Ramos (cell line): Measurements from ENCODE around the gene MACO1.
"Not testable (repeated sequence)": the region's sequence is repeated elsewhere in the genome, so short reads cannot be mapped to it uniquely, and the experiment has no call there.

Source experiments
- in situ Hi-C: fragments of 300-500 bp; cut with MboI; formaldehyde crosslinking; loops from one replicate; pipeline ENCODE4 v1.14.3; 2022; ENCODE audit warnings: low sequenced_read_pairs; ENCODE audit not compliant: unreplicated experiment

Gene MACO1

GRCh38 chr1:25447547-25447946, 16.9 kb downstream of the MACO1 start:
- in situ Hi-C loops = no loop called here

DNA sequence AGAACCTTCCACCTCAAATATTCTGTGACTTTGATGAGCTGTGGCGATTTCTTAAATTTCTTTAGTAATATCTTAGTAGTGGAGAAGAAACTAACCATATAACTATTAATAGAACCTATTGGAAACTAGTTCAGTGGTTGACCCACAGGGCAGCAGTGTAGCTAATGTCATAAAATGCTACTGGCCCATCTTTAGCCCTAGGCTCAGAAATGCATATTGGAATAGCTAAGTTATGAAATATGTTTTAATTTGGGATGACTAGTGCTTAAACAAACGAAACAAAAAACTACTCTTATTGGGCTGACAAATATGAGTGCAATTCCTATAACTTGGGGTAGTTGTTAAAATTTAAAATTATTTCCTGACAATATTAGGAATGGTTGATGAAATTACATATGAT, 20.2 kb downstream of the MACO1 start:
- in situ Hi-C loops = no loop called here

GRCh38 chr1:25451908-25452307, 21.2 kb downstream of the MACO1 start:
- in situ Hi-C loops = no loop called here

DNA sequence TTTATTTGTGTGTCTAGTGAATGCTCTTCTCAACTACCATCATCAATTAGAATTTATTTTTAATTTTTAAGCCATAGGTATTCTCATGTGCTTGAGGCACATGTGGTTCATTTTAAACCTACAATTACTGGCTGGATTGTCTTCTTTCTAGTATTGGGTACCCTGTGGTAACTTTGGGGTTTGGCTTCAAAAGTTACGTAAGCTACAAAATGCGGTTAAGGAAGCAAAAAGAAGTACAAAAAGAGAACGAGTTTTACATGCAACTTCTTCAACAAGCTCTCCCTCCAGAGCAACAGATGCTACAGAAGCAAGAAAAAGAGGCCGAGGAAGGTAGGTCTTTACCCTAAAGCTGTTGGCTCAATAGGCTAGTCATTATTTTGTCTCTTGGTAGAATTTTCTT, 25.8 kb downstream of the MACO1 start:
- in situ Hi-C loops = no loop called here

- in situ Hi-C loops = no loop called here
Measured at GRCh38 chr1:25458541-25459298, 28.0 kb downstream of the MACO1 start.

GRCh38 chr1:25460020-25460419, 29.3 kb downstream of the MACO1 start:
- in situ Hi-C loops = no loop called here

GRCh38 chr1:25460816-25461215, 30.1 kb downstream of the MACO1 start:
- in situ Hi-C loops = not testable (repeated sequence)

GRCh38 chr1:25461849-25462248, 31.2 kb downstream of the MACO1 start:
- in situ Hi-C loops = no loop called here

GRCh38 chr1:25462732-25463131, 32.0 kb downstream of the MACO1 start:
- in situ Hi-C loops = no loop called here

- in situ Hi-C loops = no loop called here
Measured at GRCh38 chr1:25467193-25467592, 36.5 kb downstream of the MACO1 start.

DNA sequence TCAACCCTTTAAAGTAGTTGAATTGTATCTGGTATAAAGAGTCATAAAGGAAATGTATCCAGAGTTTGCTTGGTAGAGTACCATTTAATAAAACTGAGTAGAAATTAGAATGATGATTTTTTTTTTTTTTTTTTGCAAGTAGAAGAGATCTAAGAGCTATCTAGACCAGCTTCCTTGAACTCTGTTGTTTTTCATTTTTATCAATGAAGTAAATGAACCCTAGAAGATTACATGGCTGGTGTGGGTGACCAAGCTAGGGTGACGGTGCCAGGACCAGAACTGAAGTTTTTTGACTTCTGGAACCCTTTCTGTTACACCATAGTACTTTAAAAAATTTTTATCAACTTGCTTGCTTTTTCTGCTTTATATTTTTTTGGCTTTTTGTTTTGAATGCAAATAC, 36.9 kb downstream of the MACO1 start:
- in situ Hi-C loops = no loop called here

DNA sequence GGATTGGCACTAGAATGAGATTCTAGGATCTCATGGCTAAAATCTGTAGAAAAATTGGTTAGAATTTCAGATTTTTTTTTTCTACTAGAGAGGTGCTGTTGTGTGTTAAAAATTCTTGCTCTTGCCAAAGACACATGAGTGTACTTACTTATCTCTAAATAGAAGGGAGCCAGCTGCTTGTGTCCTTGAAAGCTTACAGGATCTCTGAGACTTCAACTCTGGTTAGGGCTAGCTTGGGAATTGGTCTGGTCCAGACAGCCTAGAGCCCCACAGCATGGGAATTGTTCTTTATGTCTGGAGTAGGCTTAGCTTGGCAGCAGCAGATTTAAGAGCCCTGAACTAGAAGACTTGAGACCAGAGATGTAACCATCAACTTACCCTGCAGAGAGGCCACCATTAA, 37.3 kb downstream of the MACO1 start:
- in situ Hi-C loops = no loop called here

DNA sequence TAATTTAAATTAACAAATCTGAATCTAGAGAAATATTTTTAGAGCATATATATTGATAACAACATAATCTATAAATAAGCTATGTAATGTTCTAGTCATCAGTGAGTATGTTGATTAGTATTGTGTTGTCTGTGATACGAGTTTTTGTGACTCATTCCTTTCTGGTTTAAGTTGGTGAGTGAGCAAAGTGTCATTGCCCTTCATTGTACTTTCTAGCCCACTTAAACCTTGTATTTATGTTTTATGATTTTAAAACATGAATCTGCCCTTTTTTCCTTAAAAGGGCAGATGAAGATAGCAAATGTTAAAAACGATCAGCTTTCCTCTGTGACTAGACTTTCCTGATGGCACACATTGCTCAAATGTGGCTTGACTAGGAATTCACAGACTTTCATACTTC, 38.5 kb downstream of the MACO1 start:
- in situ Hi-C loops = no loop called here

GRCh38 chr1:25472471-25472870, 41.8 kb downstream of the MACO1 start:
- in situ Hi-C loops = no loop called here

- in situ Hi-C loops = no loop called here
Measured at GRCh38 chr1:25473653-25474225, 43.0 kb downstream of the MACO1 start.

GRCh38 chr1:25474439-25475047, 43.8 kb downstream of the MACO1 start:
- in situ Hi-C loops = no loop called here

GRCh38 chr1:25476186-25477097, 45.7 kb downstream of the MACO1 start:
- in situ Hi-C loops = no loop called here

GRCh38 chr1:25477448-25478034, 46.8 kb downstream of the MACO1 start:
- in situ Hi-C loops = no loop called here

GRCh38 chr1:25478633-25479032, 47.9 kb downstream of the MACO1 start:
- in situ Hi-C loops = no loop called here

- in situ Hi-C loops = no loop called here
Measured at GRCh38 chr1:25481625-25482024, 50.9 kb downstream of the MACO1 start.
